Esophagus squamous epithelium (tissue), 4 donors: ENCODE measurements around the gene SRP68.

Experiments
- CTCF ChIP-seq, 6 experiments: fragments of 450-650 bp in 4 of 6; fragments of 200-600 bp in 2 of 6; sonication (generic) in 2 of 6; IDR thresholded peaks; one replicate each; pipeline ENCODE4 v1.5.1; 2016 to 2019; ENCODE audit warnings: antibody characterized with exemption in 6 of 6, mild to moderate bottlenecking in 4 of 6, moderate library complexity in 4 of 6
- POLR2A ChIP-seq, 4 donors: fragments of 450-650 bp; IDR thresholded peaks; one replicate each; pipeline ENCODE4 v1.6.1; 2017; ENCODE audit warnings: antibody characterized with exemption in 4 of 4, mild to moderate bottlenecking in 4 of 4, moderate library complexity in 3 of 4

- no peak for TF ChIP-seq CTCF (IDR thresholded peaks at IDR 0.05)
- no peak for TF ChIP-seq POLR2A (IDR thresholded peaks at IDR 0.05)
Measured at GRCh38 chr17:76104140-76104895, 32.0 kb upstream of the SRP68 start.
